Measurements from ENCODE around the gene UBR4. TPM values are rescaled to one million over a fixed set of nuclear protein-coding genes. Genes with fewer than 3 reads are reported as not detected.

UBR4 gene
- total RNA-seq, 1 donor from 2014 or later: 222 TPM

GRCh38 chr1:19133360-19133759, 76.7 kb downstream of the UBR4 start:
- Histone ChIP-seq H3K27me3 (no peaks in the 10 kb centered on the region), H3K9me3 (peaks cover 9 to 11% of the 10 kb centered on the region in 2 donors), H3K27ac (no peak overlapping the region), H3K4me1 (no peaks in the 10 kb centered on the region), H3K4me3 (no peak overlapping the region), H3K36me3 (peaks cover 78 to 96% of the 10 kb centered on the region in 2 donors)
- no peak for TF ChIP-seq CTCF (IDR thresholded peaks at IDR 0.05)
- no peak for DNase-seq (ENCODE audit: low spot score in 2 of 2)
- intact Hi-C loops (cut with DNase I): no loop called here

GRCh38 chr1:19130468-19130867, 79.6 kb downstream of the UBR4 start:
- Histone ChIP-seq H3K9me3 (peaks cover 9 to 11% of the 10 kb centered on the region in 2 donors), H3K36me3 (peaks cover 81 to 96% of the 10 kb centered on the region in 2 donors), H3K27ac (no peak overlapping the region), H3K4me1 (no peaks in the 10 kb centered on the region), H3K4me3 (no peak overlapping the region), H3K27me3 (no peaks in the 10 kb centered on the region)
- intact Hi-C loops (cut with DNase I): no loop called here
- TF ChIP-seq CTCF (IDR thresholded peaks at IDR 0.05): no peak
- DNase-seq (ENCODE audit: low spot score in 2 of 2): no peak

GRCh38 chr1:19128968-19129514, 81.0 kb downstream of the UBR4 start:
- intact Hi-C loops (cut with DNase I): no loop called here
- Histone ChIP-seq H3K36me3 (peaks cover 81 to 96% of the 10 kb centered on the region in 2 donors), H3K4me3 (no peak overlapping the region), H3K27me3 (no peaks in the 10 kb centered on the region), H3K4me1 (no peaks in the 10 kb centered on the region), H3K27ac (no peak overlapping the region), H3K9me3 (peaks cover 9% of the 10 kb centered on the region in 2 donors)
- no peak for DNase-seq (ENCODE audit: low spot score in 2 of 2)
- no peak for TF ChIP-seq CTCF (IDR thresholded peaks at IDR 0.05)

GRCh38 chr1:19124273-19124672, 85.8 kb downstream of the UBR4 start:
- Histone ChIP-seq H3K4me1 (no peaks in the 10 kb centered on the region), H3K4me3 (no peak overlapping the region), H3K36me3 (peaks cover 100% of the 10 kb centered on the region in 2 donors), H3K27me3 (no peaks in the 10 kb centered on the region), H3K9me3 (no peaks in the 10 kb centered on the region), H3K27ac (no peak overlapping the region)
- intact Hi-C loops (cut with DNase I): no loop called here
- TF ChIP-seq CTCF (IDR thresholded peaks at IDR 0.05): no peak
- DNase-seq (ENCODE audit: low spot score in 2 of 2): no peak

- Histone ChIP-seq H3K4me1 (no peaks in the 10 kb centered on the region), H3K27me3 (no peaks in the 10 kb centered on the region), H3K36me3 (peaks cover 100% of the 10 kb centered on the region in 2 donors), H3K4me3 (no peak overlapping the region), H3K9me3 (no peaks in the 10 kb centered on the region), H3K27ac (no peak overlapping the region)
- no peak for DNase-seq (ENCODE audit: low spot score in 2 of 2)
- intact Hi-C loops (cut with DNase I): no loop called here
- TF ChIP-seq CTCF (IDR thresholded peaks at IDR 0.05): no peak
Measured at GRCh38 chr1:19123837-19124236, 86.2 kb downstream of the UBR4 start.

GRCh38 chr1:19122668-19123067, 87.4 kb downstream of the UBR4 start:
- H3K27ac ChIP-seq: no peak overlapping the region
- H3K36me3 ChIP-seq: peaks cover 98 to 100% of the 10 kb centered on the region in 2 donors
- H3K27me3 ChIP-seq: no peaks in the 10 kb centered on the region
- intact Hi-C loops (cut with DNase I): no loop called here
- H3K4me3 ChIP-seq: no peak overlapping the region
- DNase-seq (ENCODE audit: low spot score in 2 of 2): no peak
- no peaks in the 10 kb centered on the region for H3K9me3 ChIP-seq
- no peaks in the 10 kb centered on the region for H3K4me1 ChIP-seq
- no peak for TF ChIP-seq CTCF (IDR thresholded peaks at IDR 0.05)

All from ascending aorta (tissue), 2 donors.